Activated CD4-positive, alpha-beta memory T cell treated with anti-CD3 and anti-CD28 coated beads for 36 hours (primary cell): Measurements from ENCODE around the gene P2RY12. TPM values are rescaled to one million over a fixed set of nuclear protein-coding genes. Genes with fewer than 3 reads are reported as not detected.
A peak's percentile ranks its signal among the peaks of the same experiment; 100 is the strongest.

ENCODE experiments used
- CTCF ChIA-PET: fragments of 350-600 bp; sonication (Branson Sonifier 250); formaldehyde crosslinking; loops from one replicate; lab custom pipeline; 2021; ENCODE audit warnings: antibody characterized with exemption, inconsistent platforms; lab: Charles Lee
- POLR2A ChIA-PET: fragments of 350-600 bp; sonication (Branson Sonifier 250); formaldehyde crosslinking; loops from one replicate; lab custom pipeline; 2021; ENCODE audit warnings: antibody characterized with exemption; lab: Charles Lee
- DNase-seq: peaks from one replicate; pipeline ENCODE4 v3.0.0-alpha.2; 2020
- H3K27ac Mint-ChIP-seq: one replicate; pipeline ENCODE4 v1.8.0; 2021; ENCODE audit warnings: mixed read lengths
- H3K27me3 Mint-ChIP-seq: one replicate; pipeline ENCODE4 v1.8.0; 2021; ENCODE audit warnings: mixed read lengths
- H3K36me3 Mint-ChIP-seq: one replicate; pipeline ENCODE4 v1.8.0; 2021; ENCODE audit warnings: mixed read lengths
- H3K4me1 Mint-ChIP-seq: one replicate; pipeline ENCODE4 v1.8.0; 2021; ENCODE audit warnings: low read depth, mixed read lengths
- H3K4me3 Mint-ChIP-seq: one replicate; pipeline ENCODE4 v1.8.0; 2021; ENCODE audit warnings: mild to moderate bottlenecking, mixed read lengths
- H3K9me3 Mint-ChIP-seq: one replicate; pipeline ENCODE4 v1.8.0; 2021; ENCODE audit warnings: mixed read lengths
- intact Hi-C: fragments of 100-400 bp; cut with micrococcal nuclease; formaldehyde crosslinking; loops from one replicate; pipeline ENCODE4 v1.15.1; 2023
- total RNA-seq, 2 experiments: library from RNA; stranded (reverse); gene quantifications; one replicate each; pipeline ENCODE4 v1.2.3, GENCODE V29; 2021

The P2RY12 gene
- total RNA-seq, 2 experiments from 2014 or later, result not detected

DNA sequence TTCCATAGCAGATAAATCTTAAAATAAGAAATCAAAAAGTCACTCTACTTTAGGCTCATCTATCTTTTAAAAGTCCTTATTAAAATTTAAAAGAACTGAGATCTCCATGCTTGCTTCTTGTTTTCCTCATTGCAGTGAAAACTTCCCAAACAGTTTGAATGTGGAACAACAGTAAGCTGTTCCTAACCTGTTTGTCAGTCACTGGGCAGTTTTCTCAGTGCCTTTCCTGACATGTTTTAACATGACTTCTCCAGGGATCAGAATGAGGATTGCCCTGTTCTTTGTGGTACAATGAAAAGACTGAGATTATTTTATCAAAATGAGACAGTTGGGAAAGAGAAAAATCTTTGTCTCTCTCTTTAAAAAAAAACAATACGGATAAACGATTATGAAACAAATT is 68.7 kb downstream of the P2RY12 start:
- intact Hi-C loops, result loop anchor here (1.0 to 2.0 kb wide), 4 partner anchors 8 to 113 kb away; partner anchors contain the start of gene GPR171
- H3K4me3 Mint-ChIP-seq, result peak overlapping the region; percentile 17
- H3K27ac Mint-ChIP-seq, result peak overlapping the region; percentile 68
- DNase-seq, result no peak
- POLR2A ChIA-PET, result interaction anchor here (1.0 to 2.4 kb wide), 5 partner anchors 10 to 108 kb away, joined by 3 to 42 read pairs (median 4); no protein-coding TSS in a partner anchor
- no peaks in the 10 kb centered on the region for H3K9me3 Mint-ChIP-seq
- no peaks in the 10 kb centered on the region for H3K36me3 Mint-ChIP-seq
- H3K4me1 Mint-ChIP-seq, result peaks cover 24% of the 10 kb centered on the region
- peaks cover 8% of the 10 kb centered on the region for H3K27me3 Mint-ChIP-seq
- CTCF ChIA-PET, result interaction anchor here (0.7 to 2.6 kb wide), 6 partner anchors 10 to 145 kb away, joined by 3 to 32 read pairs (median 6); no protein-coding TSS in a partner anchor

DNA sequence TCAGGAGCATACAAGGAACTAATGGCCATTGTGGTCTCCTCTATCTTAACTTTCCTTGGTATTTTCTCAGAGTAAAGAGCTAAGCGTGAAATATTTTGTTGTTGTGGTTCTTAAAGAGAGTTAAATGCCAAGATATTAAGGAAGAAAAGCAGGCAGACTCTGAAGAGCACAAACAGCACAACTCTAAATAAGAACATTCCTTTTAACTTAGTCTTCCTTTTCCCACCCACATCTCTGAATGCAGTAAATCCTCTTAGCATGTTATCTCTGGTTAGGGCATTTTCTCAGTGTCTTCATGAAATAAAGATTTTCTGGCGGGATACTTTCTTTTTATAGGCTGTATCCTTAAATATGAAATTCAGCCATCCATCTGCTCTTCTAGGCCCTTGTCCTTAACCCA is 69.4 kb downstream of the P2RY12 start:
- H3K4me3 Mint-ChIP-seq, result no peak overlapping the region
- H3K27ac Mint-ChIP-seq, result peak overlapping the region; percentile 14
- H3K4me1 Mint-ChIP-seq, result peaks cover 24% of the 10 kb centered on the region

DNA sequence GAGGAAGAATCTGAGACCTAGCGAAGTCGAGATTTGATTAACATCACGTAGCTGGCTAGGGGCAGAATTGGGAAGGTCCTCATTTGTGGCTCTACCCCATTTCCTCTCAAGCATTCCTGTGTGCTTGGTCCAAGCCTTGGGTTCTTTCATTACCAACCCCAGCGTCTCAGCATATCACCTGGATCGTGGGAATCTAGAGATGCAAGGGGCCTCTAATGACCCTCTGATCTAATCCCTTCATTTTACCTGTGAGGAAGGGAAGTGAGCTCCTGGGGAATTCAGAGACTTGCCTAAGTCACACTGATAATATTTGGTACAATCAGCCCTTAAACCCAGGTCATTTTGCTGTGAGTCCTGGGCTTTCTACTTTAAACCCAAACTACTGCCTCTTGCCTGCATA is 70.0 kb downstream of the P2RY12 start:
- Mint-ChIP-seq H3K27ac (no peak overlapping the region), H3K36me3 (no peaks in the 10 kb centered on the region), H3K4me1 (peaks cover 21% of the 10 kb centered on the region), H3K9me3 (no peaks in the 10 kb centered on the region), H3K4me3 (no peak overlapping the region), H3K27me3 (peaks cover 8% of the 10 kb centered on the region)
- intact Hi-C loops, result no loop called here
- DNase-seq, result no peak
- CTCF ChIA-PET, result interaction anchor here (1.2 kb wide), 1 partner anchor 604 kb away, joined by 3 read pairs; no protein-coding TSS in a partner anchor
- POLR2A ChIA-PET, result no interaction called here

More for the DNA sequence above, 69.4 kb downstream of the P2RY12 start:
- no peak for DNase-seq
- CTCF ChIA-PET, result interaction anchor here (2.6 kb wide), 1 partner anchor 9 kb away, joined by 32 read pairs; no protein-coding TSS in a partner anchor
- Mint-ChIP-seq H3K9me3 (no peaks in the 10 kb centered on the region), H3K36me3 (no peaks in the 10 kb centered on the region), H3K27me3 (peaks cover 8% of the 10 kb centered on the region)
- POLR2A ChIA-PET, result interaction anchor here (2.4 kb wide), 1 partner anchor 9 kb away, joined by 42 read pairs; no protein-coding TSS in a partner anchor
- intact Hi-C loops, result no loop called here

- no peak overlapping the region for H3K27ac Mint-ChIP-seq
- ChIA-PET POLR2A (no interaction called here), CTCF (interaction anchor here (1.1 to 1.2 kb wide), 2 partner anchors 146 to 604 kb away, joined by 3 read pairs; no protein-coding TSS in a partner anchor)
- no peaks in the 10 kb centered on the region for H3K9me3 Mint-ChIP-seq
- intact Hi-C loops, result no loop called here
- H3K27me3 Mint-ChIP-seq, result peaks cover 8% of the 10 kb centered on the region
- DNase-seq, result no peak
- peaks cover 25% of the 10 kb centered on the region for H3K4me1 Mint-ChIP-seq
- H3K4me3 Mint-ChIP-seq, result no peak overlapping the region
- H3K36me3 Mint-ChIP-seq, result no peaks in the 10 kb centered on the region
Measured at GRCh38 chr3:151314137-151314536, 70.4 kb downstream of the P2RY12 start.

- no peak for DNase-seq
- Mint-ChIP-seq H3K4me1 (peaks cover 35% of the 10 kb centered on the region), H3K27me3 (peaks cover 8% of the 10 kb centered on the region), H3K4me3 (no peak overlapping the region), H3K36me3 (no peaks in the 10 kb centered on the region), H3K9me3 (no peaks in the 10 kb centered on the region), H3K27ac (no peak overlapping the region)
- intact Hi-C loops, result no loop called here
- POLR2A ChIA-PET, result no interaction called here
- CTCF ChIA-PET, result interaction anchor here (0.6 to 1.2 kb wide), 2 partner anchors 15 to 86 kb away, joined by 3 read pairs; no protein-coding TSS in a partner anchor
Measured at GRCh38 chr3:151312972-151313371, 71.6 kb downstream of the P2RY12 start.

DNA sequence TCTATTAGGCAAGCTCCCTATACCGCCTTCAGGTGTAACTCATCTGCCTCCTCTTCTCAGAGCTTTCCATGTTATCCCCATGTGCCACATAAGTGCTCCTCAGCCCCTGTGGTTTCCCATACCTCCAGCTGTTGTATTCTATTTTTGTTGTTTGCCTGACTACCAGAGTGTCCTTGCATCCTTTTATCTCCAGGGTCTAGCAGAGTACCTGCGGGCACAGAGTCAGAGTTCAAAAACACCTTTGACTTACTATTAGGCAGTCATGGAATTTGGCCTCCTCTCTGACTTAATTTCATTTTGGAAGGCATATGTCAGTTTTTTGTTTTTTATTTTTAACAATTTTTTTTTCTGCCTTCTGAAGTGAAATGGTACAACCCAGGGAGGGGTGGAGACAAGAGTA is 75.0 kb downstream of the P2RY12 start:
- POLR2A ChIA-PET, result interaction anchor here (0.7 to 1.4 kb wide), 2 partner anchors 102 to 140 kb away, joined by 3 read pairs; no protein-coding TSS in a partner anchor
- Mint-ChIP-seq H3K4me1 (peaks cover 47% of the 10 kb centered on the region), H3K4me3 (no peak overlapping the region), H3K27me3 (peaks cover 3% of the 10 kb centered on the region), H3K36me3 (no peaks in the 10 kb centered on the region), H3K27ac (no peak overlapping the region), H3K9me3 (no peaks in the 10 kb centered on the region)
- DNase-seq, result no peak
- intact Hi-C loops, result loop anchor here (5.0 kb wide), 3 partner anchors 572 to 948 kb away; no protein-coding TSS in a partner anchor
- CTCF ChIA-PET, result interaction anchor here (0.5 to 1.0 kb wide), 2 partner anchors 18 to 1734 kb away, joined by 3 to 5 read pairs; no protein-coding TSS in a partner anchor

GRCh38 chr3:151307583-151308488 is 76.7 kb downstream of the P2RY12 start:
- POLR2A ChIA-PET, result interaction anchor here (1.3 to 4.6 kb wide), 4 partner anchors 8 to 105 kb away, joined by 3 to 42 read pairs (median 3); partner anchors contain the start of genes GPR171 and GPR87
- H3K27ac Mint-ChIP-seq, result peak overlapping the region; percentile 50
- CTCF ChIA-PET, result interaction anchor here (0.8 to 4.5 kb wide), 4 partner anchors 8 to 20 kb away, joined by 3 to 32 read pairs (median 4); partner anchors contain the start of gene GPR87
- peaks cover 7% of the 10 kb centered on the region for H3K27me3 Mint-ChIP-seq
- H3K4me3 Mint-ChIP-seq, result no peak overlapping the region
- H3K36me3 Mint-ChIP-seq, result no peaks in the 10 kb centered on the region
- H3K4me1 Mint-ChIP-seq, result peaks cover 60% of the 10 kb centered on the region
- DNase-seq, result no peak
- intact Hi-C loops, result loop anchor here (1.0 to 5.0 kb wide), 4 partner anchors 8 to 949 kb away; partner anchors contain the start of gene GPR87
- no peaks in the 10 kb centered on the region for H3K9me3 Mint-ChIP-seq

GRCh38 chr3:151307131-151307530 is 77.4 kb downstream of the P2RY12 start:
- no peak for DNase-seq
- H3K36me3 Mint-ChIP-seq, result no peaks in the 10 kb centered on the region
- POLR2A ChIA-PET, result interaction anchor here (1.3 to 4.6 kb wide), 3 partner anchors 9 to 105 kb away, joined by 3 to 42 read pairs (median 3); partner anchors contain the start of genes GPR171 and GPR87
- intact Hi-C loops, result loop anchor here (5.0 kb wide), 3 partner anchors 570 to 950 kb away; no protein-coding TSS in a partner anchor
- peaks cover 63% of the 10 kb centered on the region for H3K4me1 Mint-ChIP-seq
- CTCF ChIA-PET, result interaction anchor here (1.0 to 4.5 kb wide), 5 partner anchors 9 to 139 kb away, joined by 3 to 32 read pairs (median 4); partner anchors contain the start of gene GPR87
- no peak overlapping the region for H3K4me3 Mint-ChIP-seq
- H3K27me3 Mint-ChIP-seq, result peaks cover 12% of the 10 kb centered on the region
- H3K9me3 Mint-ChIP-seq, result no peaks in the 10 kb centered on the region
- no peak overlapping the region for H3K27ac Mint-ChIP-seq

DNA sequence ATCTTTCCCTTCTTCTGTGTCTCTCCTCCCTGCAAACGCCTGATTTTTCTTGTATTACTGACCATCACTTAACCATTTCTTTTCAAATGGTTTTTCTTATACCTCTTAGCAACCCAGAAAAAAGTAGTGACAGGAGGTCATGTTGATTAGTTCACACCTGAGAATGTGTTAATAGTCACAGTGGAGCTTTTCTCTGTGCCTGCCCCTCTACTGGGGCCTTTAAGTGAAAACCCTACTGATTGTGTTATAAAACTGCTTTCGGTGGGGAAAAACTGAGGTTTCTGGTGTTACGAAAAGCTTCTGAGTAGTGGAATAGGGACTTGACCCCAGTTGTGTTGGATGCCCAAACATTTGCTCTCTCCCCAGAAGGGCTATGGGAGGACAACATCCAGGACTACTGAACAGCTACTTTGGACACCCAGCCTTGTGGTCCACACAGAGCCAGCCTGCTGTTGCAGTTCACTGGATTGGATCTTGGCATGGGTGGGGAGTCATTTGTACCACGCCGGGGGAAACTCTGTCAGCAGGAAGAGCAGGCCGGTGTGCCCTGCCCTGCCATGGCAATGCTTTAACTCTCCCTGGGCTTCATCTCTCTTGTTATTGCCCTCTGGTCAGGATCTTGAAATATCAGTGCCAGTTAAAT is 78.3 kb downstream of the P2RY12 start:
- H3K4me1 Mint-ChIP-seq, result peaks cover 72% of the 10 kb centered on the region
- ChIA-PET POLR2A (interaction anchor here (0.7 to 4.6 kb wide), 8 partner anchors 10 to 101 kb away, joined by 3 to 42 read pairs (median 4); partner anchors contain the start of gene GPR87), CTCF (interaction anchor here (1.0 to 4.5 kb wide), 8 partner anchors 10 to 138 kb away, joined by 3 to 32 read pairs (median 6); partner anchors contain the start of gene GPR87)
- H3K9me3 Mint-ChIP-seq, result no peaks in the 10 kb centered on the region
- H3K36me3 Mint-ChIP-seq, result no peaks in the 10 kb centered on the region
- H3K27ac Mint-ChIP-seq, result peak overlapping the region; percentile 56
- H3K4me3 Mint-ChIP-seq, result peak overlapping the region; percentile 20
- H3K27me3 Mint-ChIP-seq, result peaks cover 15% of the 10 kb centered on the region
- intact Hi-C loops, result loop anchor here (5.0 kb wide), 3 partner anchors 569 to 951 kb away; no protein-coding TSS in a partner anchor
- no peak for DNase-seq

GRCh38 chr3:151305775-151306151 is 78.8 kb downstream of the P2RY12 start:
- POLR2A ChIA-PET, result interaction anchor here (0.7 to 4.6 kb wide), 11 partner anchors 10 to 103 kb away, joined by 3 to 42 read pairs (median 4); partner anchors contain the start of genes GPR171 and GPR87
- peak overlapping the region; percentile 56 for H3K27ac Mint-ChIP-seq
- no peaks in the 10 kb centered on the region for H3K9me3 Mint-ChIP-seq
- intact Hi-C loops, result loop anchor here (1.0 to 5.0 kb wide), 9 partner anchors 21 to 952 kb away; partner anchors contain the start of genes GPR171, P2RY14 and SIAH2
- H3K36me3 Mint-ChIP-seq, result no peaks in the 10 kb centered on the region
- CTCF ChIA-PET, result interaction anchor here (0.7 to 4.5 kb wide), 12 partner anchors 10 to 1955 kb away, joined by 3 to 32 read pairs (median 6); partner anchors contain the start of gene GPR87
- H3K4me1 Mint-ChIP-seq, result peaks cover 75% of the 10 kb centered on the region
- H3K27me3 Mint-ChIP-seq, result peaks cover 15% of the 10 kb centered on the region
- no peak for DNase-seq
- H3K4me3 Mint-ChIP-seq, result peak overlapping the region; percentile 20
